GM10266 (cell line): ENCODE data around the gene CTDSPL.

Experiments used
- DNase-seq: peaks from one replicate; pipeline ENCODE4 v3.0.0; 2012; ENCODE audit errors: extremely low spot score
- CTCF ChIP-seq: IDR thresholded peaks from 2 replicates; pipeline ENCODE4 v1.5.1; 2012; ENCODE audit warnings: mild to moderate bottlenecking, low read depth; ENCODE audit not compliant: control insufficient read depth, insufficient read depth; ENCODE audit errors: missing control alignments

Gene CTDSPL

DNA sequence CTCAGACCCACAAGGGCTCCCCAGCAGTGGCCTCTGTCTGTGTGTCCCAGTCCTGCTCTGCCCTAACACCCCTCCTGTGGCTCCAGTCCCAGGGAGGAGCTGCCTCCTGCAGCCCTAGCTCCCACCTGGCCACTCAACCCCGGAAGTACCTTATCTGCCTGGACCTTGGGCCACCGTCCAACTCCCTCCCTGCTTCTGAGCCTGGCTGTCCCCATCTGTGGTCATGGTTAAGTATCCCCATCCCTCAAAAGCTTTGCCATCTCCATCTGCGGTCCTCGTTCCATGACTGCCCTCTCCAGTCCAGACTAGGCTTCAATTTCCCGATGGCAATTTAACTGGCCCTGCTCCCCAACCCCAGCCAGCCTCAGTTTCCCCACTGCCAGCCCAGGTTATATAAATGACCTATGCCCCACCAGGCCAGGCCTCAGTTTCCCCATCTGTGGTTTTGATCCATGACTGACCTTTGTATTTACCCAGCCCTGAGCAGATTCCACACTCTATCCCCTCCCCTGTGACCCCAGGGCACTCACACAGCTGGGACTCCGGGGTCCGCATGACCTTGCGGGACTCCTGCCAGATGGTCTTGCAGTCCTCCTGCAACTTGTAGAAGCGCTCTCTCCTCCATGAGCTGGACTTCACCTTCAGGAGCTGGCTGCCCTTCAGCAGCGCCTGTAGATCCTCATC, 158.1 kb downstream of the CTDSPL start:
- no peak for DNase-seq
- TF ChIP-seq CTCF: no peak

DNA sequence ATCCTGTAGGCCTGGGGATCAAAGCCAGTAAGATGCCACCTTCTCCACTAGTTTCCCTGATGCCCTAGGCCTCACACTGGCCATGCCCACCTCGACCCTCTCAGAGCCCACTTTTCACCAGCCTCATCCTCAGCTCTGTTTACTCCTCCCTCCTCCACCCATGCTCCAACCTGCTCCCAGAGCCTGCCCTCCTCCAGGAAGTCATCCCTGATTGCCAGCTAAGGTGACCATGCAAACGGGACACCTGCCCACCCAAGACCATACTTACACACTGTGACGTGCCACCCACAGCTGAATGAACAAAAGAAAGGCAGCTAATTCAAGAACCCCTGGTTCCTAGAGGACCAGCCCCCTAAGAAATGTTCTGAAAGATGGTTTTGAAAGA, 158.7 kb downstream of the CTDSPL start:
- TF ChIP-seq CTCF: no peak
- no peak for DNase-seq

DNA sequence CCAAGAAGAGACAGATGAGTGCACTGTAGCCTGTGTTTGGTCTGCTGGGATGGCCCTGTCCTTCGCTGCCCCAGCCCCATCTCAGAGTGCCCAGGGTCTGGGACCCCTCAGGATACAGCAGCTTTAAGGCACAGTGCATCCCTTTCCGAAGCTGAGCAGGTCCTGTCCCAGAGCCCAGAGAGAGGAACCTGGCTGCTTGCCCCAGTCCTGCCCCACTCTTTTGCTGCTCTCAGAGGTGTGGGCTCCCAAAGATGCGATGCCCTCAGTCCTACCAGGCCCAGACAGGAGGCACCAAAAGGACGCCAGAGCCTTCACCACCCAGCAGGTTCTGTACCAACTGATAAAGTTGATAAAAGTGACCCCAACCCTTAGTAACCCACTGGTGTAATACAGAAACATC, 159.5 kb downstream of the CTDSPL start:
- no peak for DNase-seq
- no peak for TF ChIP-seq CTCF

GRCh38 chr3:38022301-38022700, 160.6 kb downstream of the CTDSPL start:
- no peak for DNase-seq
- TF ChIP-seq CTCF: no peak

DNA sequence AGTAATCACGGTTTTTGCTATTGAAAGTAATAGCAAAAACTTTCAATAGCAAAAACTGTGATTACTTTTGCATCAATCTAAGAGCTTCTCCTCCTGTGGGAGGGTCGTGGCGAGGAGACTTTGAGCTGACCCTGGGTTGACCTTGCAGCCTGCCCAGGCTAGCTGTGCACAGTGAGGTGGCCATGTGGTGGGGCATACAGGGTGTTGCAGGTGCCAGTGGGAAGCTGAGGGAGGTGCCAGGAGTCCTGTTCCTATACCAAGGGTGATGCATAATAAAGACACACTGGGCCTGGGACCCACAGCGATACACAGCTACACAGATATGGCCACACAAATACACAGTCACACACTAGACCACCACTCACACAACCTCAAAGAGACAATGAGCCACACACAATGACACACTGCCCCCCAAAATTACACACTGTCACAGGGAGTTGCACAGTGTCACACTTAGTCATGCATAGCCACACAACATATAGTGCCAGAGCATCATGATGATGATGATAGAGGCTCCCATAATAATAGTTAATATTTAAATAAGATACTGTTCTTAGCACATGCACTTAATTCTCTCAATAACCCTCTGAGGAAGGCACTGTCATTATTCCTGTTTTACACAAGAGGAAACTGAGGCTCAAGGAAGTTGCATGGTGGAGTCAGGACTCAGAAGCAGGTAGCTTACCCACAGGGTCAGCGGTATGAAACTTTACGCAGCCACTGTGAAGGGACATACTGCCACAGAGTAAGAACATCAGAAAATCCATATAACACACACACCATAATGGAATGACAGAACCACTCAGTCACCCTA, 161.4 kb downstream of the CTDSPL start:
- no peak for DNase-seq
- no peak for TF ChIP-seq CTCF

GRCh38 chr3:38026856-38027255, 165.2 kb downstream of the CTDSPL start:
- DNase-seq: no peak
- no peak for TF ChIP-seq CTCF
